Body of pancreas (tissue), 4 donors: ENCODE results near the gene PCDH9.

ENCODE experiments used
- POLR2A ChIP-seq, 3 donors: fragments of 450-650 bp; IDR thresholded peaks; one replicate each; pipeline ENCODE4 v1.6.1; 2016; ENCODE audit warnings: antibody characterized with exemption in 3 of 3, mild to moderate bottlenecking in 2 of 3
- TF ChIP-seq, protein P1 (sequence below), 7 experiments: fragments of 450-650 bp in 4 of 7; fragments of 200-600 bp in 3 of 7; sonication (generic) in 3 of 7; IDR thresholded peaks; one replicate each; pipeline ENCODE4 v1.5.1; 2016 to 2019; ENCODE audit warnings: antibody characterized with exemption in 7 of 7

DNA sequence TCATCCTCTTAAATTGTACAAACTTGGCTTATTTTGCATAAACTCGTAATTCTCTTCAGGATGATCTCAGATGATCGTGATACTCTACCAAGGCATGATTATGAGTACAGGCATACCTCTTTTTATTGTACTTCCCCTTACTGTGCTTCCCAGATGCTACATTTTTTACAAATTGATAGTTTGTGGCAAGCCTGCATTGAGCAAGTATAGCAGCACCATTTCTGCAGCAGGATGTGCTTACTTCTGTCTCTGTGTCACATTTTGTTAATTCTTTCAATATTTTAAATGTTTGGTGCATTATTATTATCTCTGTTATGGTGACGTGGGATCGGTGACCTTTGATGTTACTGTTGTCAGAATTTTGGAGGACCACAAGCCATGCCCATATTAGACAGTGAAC lies 752.3 kb downstream of the PCDH9 start:
- TF ChIP-seq, protein P1, sequence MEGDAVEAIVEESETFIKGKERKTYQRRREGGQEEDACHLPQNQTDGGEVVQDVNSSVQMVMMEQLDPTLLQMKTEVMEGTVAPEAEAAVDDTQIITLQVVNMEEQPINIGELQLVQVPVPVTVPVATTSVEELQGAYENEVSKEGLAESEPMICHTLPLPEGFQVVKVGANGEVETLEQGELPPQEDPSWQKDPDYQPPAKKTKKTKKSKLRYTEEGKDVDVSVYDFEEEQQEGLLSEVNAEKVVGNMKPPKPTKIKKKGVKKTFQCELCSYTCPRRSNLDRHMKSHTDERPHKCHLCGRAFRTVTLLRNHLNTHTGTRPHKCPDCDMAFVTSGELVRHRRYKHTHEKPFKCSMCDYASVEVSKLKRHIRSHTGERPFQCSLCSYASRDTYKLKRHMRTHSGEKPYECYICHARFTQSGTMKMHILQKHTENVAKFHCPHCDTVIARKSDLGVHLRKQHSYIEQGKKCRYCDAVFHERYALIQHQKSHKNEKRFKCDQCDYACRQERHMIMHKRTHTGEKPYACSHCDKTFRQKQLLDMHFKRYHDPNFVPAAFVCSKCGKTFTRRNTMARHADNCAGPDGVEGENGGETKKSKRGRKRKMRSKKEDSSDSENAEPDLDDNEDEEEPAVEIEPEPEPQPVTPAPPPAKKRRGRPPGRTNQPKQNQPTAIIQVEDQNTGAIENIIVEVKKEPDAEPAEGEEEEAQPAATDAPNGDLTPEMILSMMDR (IDR thresholded peaks at IDR 0.05) = no peak
- TF ChIP-seq POLR2A (IDR thresholded peaks at IDR 0.05) = no peak
